ENCODE results near the gene GOLGA6L7.

- TF ChIP-seq EZH2 (IDR thresholded peaks at IDR 0.05) (no peak), CTCF (IDR thresholded peaks at IDR 0.05) (no peak), EZH2phosphoT487 (IDR thresholded peaks at IDR 0.05) (no peak)
Observed at GRCh38 chr15:28880680-28881079, 32.2 kb upstream of the GOLGA6L7 start.
